HG03442 (cell line): Measurements from ENCODE around the gene RBMS3.

Source experiments
- ATAC-seq: cut with Tn5 transposase; IDR thresholded peaks from one replicate; pipeline ENCODE4 v1.9.1; 2021; ENCODE audit warnings: mild to moderate bottlenecking, moderate library complexity; ENCODE audit not compliant: unreplicated experiment

RBMS3 gene

GRCh38 chr3:29914861-29915524 is 634.1 kb downstream of the RBMS3 start:
- ATAC-seq: no peak

- ATAC-seq: no peak
Observed at GRCh38 chr3:29919571-29919970, 638.7 kb downstream of the RBMS3 start.

- ATAC-seq: no peak
Observed at GRCh38 chr3:29922992-29923746, 642.3 kb downstream of the RBMS3 start.

- ATAC-seq: no peak
Observed at GRCh38 chr3:29924783-29925561, 644.1 kb downstream of the RBMS3 start.

GRCh38 chr3:29926378-29926777 is 645.5 kb downstream of the RBMS3 start:
- ATAC-seq: no peak

GRCh38 chr3:29932696-29933325 is 651.9 kb downstream of the RBMS3 start:
- ATAC-seq: no peak

- ATAC-seq: no peak
Observed at GRCh38 chr3:29933802-29934490, 653.1 kb downstream of the RBMS3 start.

GRCh38 chr3:29934751-29935150 is 653.9 kb downstream of the RBMS3 start:
- ATAC-seq: no peak

GRCh38 chr3:29936054-29936453 is 655.2 kb downstream of the RBMS3 start:
- peak; percentile 84 for ATAC-seq

- ATAC-seq: peak; percentile 44
Observed at GRCh38 chr3:29936766-29937165, 655.9 kb downstream of the RBMS3 start.

- no peak for ATAC-seq
Observed at GRCh38 chr3:29937185-29937584, 656.3 kb downstream of the RBMS3 start.

- no peak for ATAC-seq
Observed at GRCh38 chr3:29940759-29941323, 660.0 kb downstream of the RBMS3 start.

GRCh38 chr3:29942297-29942696 is 661.4 kb downstream of the RBMS3 start:
- no peak for ATAC-seq

- no peak for ATAC-seq
Observed at GRCh38 chr3:29949131-29949530, 668.3 kb downstream of the RBMS3 start.

- no peak for ATAC-seq
Observed at GRCh38 chr3:29949940-29950616, 669.2 kb downstream of the RBMS3 start.

GRCh38 chr3:29952431-29952830 is 671.6 kb downstream of the RBMS3 start:
- no peak for ATAC-seq

- ATAC-seq: no peak
Observed at GRCh38 chr3:29955413-29955812, 674.5 kb downstream of the RBMS3 start.

- ATAC-seq: no peak
Observed at GRCh38 chr3:29958816-29959215, 677.9 kb downstream of the RBMS3 start.

- ATAC-seq: no peak
Observed at GRCh38 chr3:29971895-29972294, 691.0 kb downstream of the RBMS3 start.
